Heart right ventricle (tissue), 16 donors: ENCODE data around the gene TTC32. TPM values are rescaled to one million over a fixed set of nuclear protein-coding genes. Genes with fewer than 3 reads are reported as not detected.

Experiments
- ATAC-seq, 8 donors: fragments of 200-7000 bp; cut with Tn5 transposase; one replicate each; pipeline ENCODE4 v1.9.1; 2020; ENCODE audit warnings: mild to moderate bottlenecking in 8 of 8, moderate library complexity in 8 of 8, moderate number of reproducible peaks in 1 of 8
- DNase-seq, 2 donors: peaks; one replicate each; pipeline ENCODE4 v3.0.0-alpha.2; 2020
- H3K27ac ChIP-seq, 10 donors: fragments of 200-600 bp; sonication (generic) in 2 of 10; one replicate each; pipeline versions ENCODE4 v1.5.0 to v1.8.0; 2020 to 2022; ENCODE audit warnings: mild to moderate bottlenecking in 3 of 10
- H3K27me3 ChIP-seq, 7 donors: fragments of 200-600 bp; one replicate each; pipeline ENCODE4 v1.8.0; 2021 to 2022; ENCODE audit warnings: mild to moderate bottlenecking in 2 of 7
- H3K36me3 ChIP-seq, 9 donors: fragments of 200-600 bp; sonication (generic) in 1 of 9; one replicate each; pipeline versions ENCODE4 v1.5.0 to v1.8.0; 2020 to 2022; ENCODE audit warnings: mild to moderate bottlenecking in 2 of 9
- H3K4me1 ChIP-seq, 9 donors: fragments of 200-600 bp; sonication (generic) in 1 of 9; one replicate each; pipeline versions ENCODE4 v1.5.0 to v1.8.0; 2020 to 2022; ENCODE audit warnings: mild to moderate bottlenecking in 4 of 9
- H3K4me3 ChIP-seq, 10 donors: fragments of 200-600 bp; sonication (generic) in 2 of 10; one replicate each; pipeline versions ENCODE4 v1.5.0 to v1.8.0; 2020 to 2022; ENCODE audit warnings: mild to moderate bottlenecking in 7 of 10, moderate library complexity in 2 of 10
- H3K9me3 ChIP-seq, 11 donors: fragments of 200-600 bp in 10 of 11; sonication (generic) in 2 of 11; one replicate each; pipeline versions ENCODE4 v1.5.0 to v1.8.0; 2013 to 2022; ENCODE audit warnings: mild to moderate bottlenecking in 2 of 11, control low read depth in 1 of 11, moderate library complexity in 1 of 11
- CTCF ChIP-seq, 9 donors: fragments of 200-600 bp; sonication (generic) in 2 of 9; IDR thresholded peaks; one replicate each; pipeline versions ENCODE4 v1.5.0 to v1.8.0; 2021 to 2022; ENCODE audit warnings: antibody characterized with exemption in 9 of 9, mild to moderate bottlenecking in 5 of 9, moderate library complexity in 1 of 9
- WGBS, 2 donors: extraction: QIAGEN DNeasy Blood & Tissue Kit; methylation state at CpG; one replicate each; pipeline ENCODE4 v1.1.7; 2013; ENCODE audit warnings: inconsistent platforms in 1 of 2; 5-methylcytosine and 5-hydroxymethylcytosine counted together
- intact Hi-C, 10 donors: fragments of 100-400 bp; cut with DNase I; formaldehyde crosslinking; loops; one replicate each; pipeline versions ENCODE4 v1.11.1 to v1.14.2; 2022
- polyA plus RNA-seq, 2 donors: library from polyadenylated mRNA; stranded (reverse); fragments of 200-250 nt; gene quantifications; one replicate each; pipeline ENCODE4 v1.2.3, GENCODE V29; 2013
- total RNA-seq, 10 donors: library from RNA; stranded (reverse); fragmentation: NEBNext Ultra II Directional in 3 of 10; extraction: Animal tissue kit (Norgen Biotek cat#: 25700) in 3 of 10; gene quantifications; one replicate each; pipeline versions ENCODE4 v1.2.1 to v1.2.4, GENCODE V29; 2021 to 2023
- donor health status: Arrhythmogenic right ventricular cardiomyopathy.
- donor health status: ischemic (EF 13 %, LVEDD 7.1; RV severe dilation, severe dysfunction).
- donor health status: healthy with polysubstance abuse.
- donor health status: DM: no; HTN: yes; CAD: no.
- donor health status: DM: no; HTN: no; CAD: no.
- donor health status: ischemic (EF 25% LVEDD 6.9; RV normal size, moderate dysfunction).
- donor health status: ischemic (EF 25% LVEDD 5.7; RV mildly dilated, moderate dysfunction).
- donor health status: healthy.
- donor health status: DM: yes; HTN: yes; CAD: no.
- donor health status: Ischemic cardiomyopathy.
- donor health status: ischemic (EF 35%, LVEDD 5.7; RV mildly dilated, moderate dysfunction).
- donor health status: nonischemic (EF 11% LVEDD 7.7; RV severe dilation, severe dysfunction).
- donor health status: DM: yes; HTN: yes; CAD: no.
- donor health status: PGD.
- donor health status: ischemic (EF 29% LVEDD 5.4; RV normal size, mild dysfunction).
- donor health status: nonischemic (EF 23%, LVEDD 6.1; RV moderate dilation, normal function).

TTC32 gene
- total and polyA plus RNA-seq, 12 donors: 3.4 to 27.7 (median 6.4) TPM

- WGBS, 2 donors: 67 to 69% methylated on average over 3 of the region's 3 CpGs
- intact Hi-C loops: no loop called here
Measured at GRCh38 chr2:19890104-19890503, 11.7 kb downstream of the TTC32 start.

GRCh38 chr2:19888831-19889230, 13.0 kb downstream of the TTC32 start:
- DNase-seq: no peak
- no peak overlapping the region for H3K27ac ChIP-seq
- no peaks in the 10 kb centered on the region for H3K27me3 ChIP-seq
- H3K4me1 ChIP-seq: peaks cover 0 to 15% (median 0%) of the 10 kb centered on the region in 9 donors
- H3K4me3 ChIP-seq: no peak overlapping the region
- H3K36me3 ChIP-seq: no peaks in the 10 kb centered on the region
- no peak for TF ChIP-seq CTCF (IDR thresholded peaks at IDR 0.05)
- peak in 3 of 8 donors; percentile 11 to 55 (median 43) for ATAC-seq
- intact Hi-C loops: no loop called here
- 93 to 96% methylated on average over 4 of the region's 4 CpGs for WGBS, 2 donors
- no peaks in the 10 kb centered on the region for H3K9me3 ChIP-seq

More at GRCh38 chr2:19890104-19890503, 11.7 kb downstream of the TTC32 start:
- Histone ChIP-seq H3K4me1 (peaks cover 0 to 18% (median 7%) of the 10 kb centered on the region in 9 donors), H3K27me3 (no peaks in the 10 kb centered on the region), H3K4me3 (no peak overlapping the region), H3K36me3 (no peaks in the 10 kb centered on the region), H3K27ac (no peak overlapping the region), H3K9me3 (no peaks in the 10 kb centered on the region)
- DNase-seq (no peak), ATAC-seq (peak in 3 of 8 donors; percentile 7 to 54 (median 39))
- TF ChIP-seq CTCF (IDR thresholded peaks at IDR 0.05): no peak

- intact Hi-C loops: no loop called here
- Histone ChIP-seq H3K27ac (no peak overlapping the region), H3K4me1 (peaks cover 0 to 14% (median 0%) of the 10 kb centered on the region in 9 donors), H3K27me3 (no peaks in the 10 kb centered on the region), H3K9me3 (no peaks in the 10 kb centered on the region), H3K36me3 (no peaks in the 10 kb centered on the region), H3K4me3 (no peak overlapping the region)
- WGBS, 2 donors: 80 to 81% methylated on average over 7 of the region's 7 CpGs
- no peak for TF ChIP-seq CTCF (IDR thresholded peaks at IDR 0.05)
- no peak for DNase-seq
- ATAC-seq: no peak
Measured at GRCh38 chr2:19887510-19887909, 14.3 kb downstream of the TTC32 start.

DNA sequence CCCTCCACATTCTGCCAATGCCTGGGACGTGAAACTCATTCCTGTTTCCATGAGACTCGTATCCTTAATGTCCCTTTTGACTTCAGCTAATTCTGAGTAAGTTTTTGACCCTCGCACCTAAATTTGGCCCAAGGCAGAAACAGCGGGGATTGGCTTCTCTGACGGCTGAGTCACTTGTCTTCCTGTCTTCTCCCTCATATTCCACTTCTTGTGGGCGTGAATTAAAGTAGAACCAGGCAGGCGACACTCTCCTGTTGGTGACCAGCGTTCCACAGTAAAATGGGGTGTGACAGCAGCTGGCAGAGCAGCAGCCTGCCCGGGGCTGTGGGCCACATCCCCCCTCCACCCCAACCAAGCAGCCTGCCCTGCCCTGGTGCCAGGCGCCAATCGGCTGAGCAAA, 15.5 kb downstream of the TTC32 start:
- 65 to 92% methylated on average over 11 of the region's 11 CpGs for WGBS, 2 donors
- Histone ChIP-seq H3K9me3 (no peaks in the 10 kb centered on the region), H3K27me3 (no peaks in the 10 kb centered on the region), H3K4me1 (peaks cover 0 to 14% (median 0%) of the 10 kb centered on the region in 9 donors), H3K4me3 (no peak overlapping the region), H3K27ac (no peak overlapping the region), H3K36me3 (no peaks in the 10 kb centered on the region)
- DNase-seq (no peak), ATAC-seq (peak in 1 of 8 donors; percentile 10)
- TF ChIP-seq CTCF (IDR thresholded peaks at IDR 0.05): no peak
- intact Hi-C loops: no loop called here
